Stimulated activated CD8-positive, alpha-beta memory T cell treated with anti-CD3 and anti-CD28 coated beads, Interleukin-4, amount 100 ng/mL, for 4 hours (primary cell): ENCODE data around the gene XPO4.
"Not testable (repeated sequence)": the region's sequence is repeated elsewhere in the genome, so short reads cannot be mapped to it uniquely, and the experiment has no call there.

Experiments
- DNase-seq, 2 donors: peaks; one replicate each; pipeline ENCODE4 v3.0.0-alpha.2; 2020; ENCODE audit warnings: low read depth in 2 of 2, low spot score in 1 of 2

XPO4 gene

DNA sequence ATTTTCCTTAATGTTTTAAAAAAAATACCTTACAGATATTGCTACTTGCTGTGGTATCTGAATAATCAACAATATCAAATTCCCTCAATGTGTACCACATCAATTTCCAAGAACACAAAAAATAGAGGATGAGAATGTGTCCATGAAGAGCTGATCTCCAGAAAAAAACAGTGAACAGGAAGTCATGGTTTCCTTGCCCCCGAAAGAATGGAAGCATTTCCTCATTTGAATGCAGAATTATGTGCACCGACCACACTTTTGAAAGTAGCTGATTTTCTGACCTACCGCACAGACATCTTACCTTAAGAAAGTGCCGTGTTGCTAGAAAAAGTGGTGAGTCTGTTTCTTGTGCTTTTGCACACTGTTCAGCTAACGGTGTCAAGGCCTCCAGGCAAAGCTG, 115.4 kb downstream of the XPO4 start:
- no peak for DNase-seq

DNA sequence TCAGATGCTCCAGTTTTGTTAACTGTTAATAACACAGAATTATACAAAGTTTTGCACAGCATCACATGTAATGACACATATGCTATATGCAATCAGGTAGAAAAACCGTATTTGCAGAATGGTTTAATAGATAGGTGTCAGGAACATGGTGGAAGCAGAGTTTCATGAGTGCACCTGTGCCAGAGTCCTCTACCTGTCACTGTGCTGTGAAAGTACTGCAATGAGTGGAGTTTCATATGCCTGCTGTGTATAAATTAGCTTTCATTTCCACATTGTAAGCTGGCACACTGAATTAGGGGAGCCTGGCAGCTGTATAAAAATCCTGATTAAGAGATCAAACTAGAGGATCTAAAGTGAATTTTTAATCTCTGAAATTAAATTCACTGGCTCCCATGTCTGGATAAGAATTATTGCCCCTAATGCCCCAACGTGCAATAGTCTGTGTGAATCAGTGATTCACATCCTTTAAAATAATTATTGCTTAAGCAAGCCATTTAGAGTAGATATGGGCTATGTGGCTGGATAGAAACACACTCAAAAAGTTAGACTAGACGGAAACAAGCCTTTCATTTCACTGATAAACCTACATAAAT, 120.3 kb downstream of the XPO4 start:
- no peak for DNase-seq

DNA sequence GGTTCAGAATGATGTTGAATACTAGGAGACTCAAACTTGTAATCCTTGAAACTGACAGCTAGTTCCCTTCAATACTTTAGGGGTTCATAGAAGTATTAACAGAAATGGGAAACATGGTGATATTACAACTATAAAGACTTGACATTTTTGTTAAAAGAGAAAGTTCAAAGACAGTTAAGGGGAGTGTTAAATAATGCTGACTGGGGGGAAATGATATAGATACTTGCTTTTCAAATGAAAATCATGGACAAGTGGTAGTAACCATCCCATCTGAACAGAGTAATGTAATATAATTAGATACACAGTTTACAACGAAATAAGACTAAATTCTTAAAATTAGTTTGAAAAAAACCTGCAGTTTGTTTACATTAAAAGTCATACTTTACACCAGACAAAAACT, 122.2 kb downstream of the XPO4 start:
- no peak for DNase-seq

DNA sequence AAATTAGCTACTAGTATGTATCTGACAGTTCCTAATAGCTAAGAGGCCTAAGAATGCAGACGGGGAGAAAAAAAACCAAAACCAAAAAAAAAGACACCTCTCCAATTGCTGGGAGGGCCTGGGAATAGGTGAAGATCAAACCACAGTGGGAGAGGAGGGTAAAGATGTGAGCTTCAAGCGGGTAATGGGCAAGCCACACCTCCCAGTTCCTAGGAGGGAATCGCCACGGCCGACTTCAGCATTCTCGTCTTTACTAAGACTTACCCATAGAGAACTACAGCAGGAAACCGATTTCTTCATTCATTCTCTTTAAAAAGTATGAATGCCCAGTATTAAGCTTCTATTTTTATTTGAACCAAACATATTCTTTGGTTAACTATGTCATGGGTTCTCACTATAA, 123.1 kb downstream of the XPO4 start:
- DNase-seq = no peak

DNA sequence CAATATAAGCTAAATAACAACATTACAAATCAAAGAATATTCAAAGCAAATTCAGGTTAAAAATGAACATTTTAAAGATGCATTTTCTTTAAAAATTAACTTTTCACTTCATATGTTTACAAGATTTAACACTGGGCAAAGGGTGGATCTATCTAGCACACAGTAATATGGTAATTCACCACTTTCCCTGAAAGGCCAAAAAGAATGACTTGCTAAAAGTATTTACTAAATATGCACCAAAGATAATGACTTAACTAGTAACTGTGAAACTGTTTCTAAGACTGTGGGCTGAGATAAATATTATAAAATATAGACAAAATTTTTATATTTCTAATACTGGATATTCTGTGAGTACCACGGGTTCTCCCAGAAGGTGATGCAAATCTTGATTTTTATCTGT, 124.2 kb downstream of the XPO4 start:
- no peak for DNase-seq

DNA sequence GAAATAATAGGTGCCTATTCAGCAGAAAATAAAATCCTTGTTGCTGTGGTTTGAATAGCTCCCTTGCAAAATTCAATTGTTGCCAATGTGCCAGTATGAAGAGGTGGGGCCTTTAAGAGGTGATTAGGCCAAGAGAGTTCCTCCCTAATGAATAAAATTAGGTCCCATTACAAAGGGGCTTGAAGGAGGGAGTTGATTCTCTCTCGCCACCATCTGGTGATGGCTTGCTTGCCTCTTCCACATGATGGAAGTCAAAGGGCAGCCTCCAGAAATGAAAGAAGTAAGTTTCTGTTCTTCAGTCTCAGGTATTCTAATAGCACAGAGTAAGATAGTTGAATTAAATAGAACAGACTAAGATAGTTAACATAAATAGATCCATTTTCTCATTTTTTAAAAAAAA, 125.8 kb downstream of the XPO4 start:
- no peak for DNase-seq

DNA sequence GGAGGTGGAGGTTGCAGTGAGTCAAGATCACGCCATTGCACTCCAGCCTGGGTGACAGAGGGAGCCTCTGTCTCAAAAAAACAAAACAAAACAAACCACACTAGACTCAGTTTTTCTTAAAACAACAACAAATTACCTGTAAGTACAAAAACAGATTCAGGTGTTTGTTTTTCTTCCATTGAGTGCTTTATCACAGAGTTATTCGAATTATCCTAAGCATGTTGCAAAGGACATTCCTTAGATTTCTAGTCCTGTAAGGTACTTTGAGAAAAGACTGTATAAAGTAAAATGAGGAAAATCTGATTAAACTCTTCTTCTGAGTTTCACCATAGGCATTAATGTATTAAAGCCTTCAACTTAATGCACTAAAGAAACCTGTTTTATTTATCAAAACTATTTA, 126.6 kb downstream of the XPO4 start:
- no peak for DNase-seq

DNA sequence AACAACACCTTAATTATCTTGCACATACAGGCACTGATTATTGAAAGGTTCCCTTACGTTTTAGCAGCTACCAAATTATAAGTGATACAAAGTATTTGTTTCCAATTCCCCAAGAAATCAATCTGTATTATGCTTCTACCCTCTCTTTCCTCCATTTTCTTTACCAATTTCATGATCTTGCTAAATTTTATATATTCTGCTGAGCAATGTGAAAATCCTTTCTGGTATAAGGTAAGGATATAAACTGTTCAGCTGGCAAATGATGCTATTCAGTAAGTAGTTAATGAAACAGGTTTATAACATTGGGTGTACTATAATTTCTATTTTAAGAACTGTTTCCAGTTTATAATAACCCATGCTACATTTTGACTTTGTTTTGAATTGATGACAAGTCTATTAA, 127.8 kb downstream of the XPO4 start:
- no peak for DNase-seq

DNA sequence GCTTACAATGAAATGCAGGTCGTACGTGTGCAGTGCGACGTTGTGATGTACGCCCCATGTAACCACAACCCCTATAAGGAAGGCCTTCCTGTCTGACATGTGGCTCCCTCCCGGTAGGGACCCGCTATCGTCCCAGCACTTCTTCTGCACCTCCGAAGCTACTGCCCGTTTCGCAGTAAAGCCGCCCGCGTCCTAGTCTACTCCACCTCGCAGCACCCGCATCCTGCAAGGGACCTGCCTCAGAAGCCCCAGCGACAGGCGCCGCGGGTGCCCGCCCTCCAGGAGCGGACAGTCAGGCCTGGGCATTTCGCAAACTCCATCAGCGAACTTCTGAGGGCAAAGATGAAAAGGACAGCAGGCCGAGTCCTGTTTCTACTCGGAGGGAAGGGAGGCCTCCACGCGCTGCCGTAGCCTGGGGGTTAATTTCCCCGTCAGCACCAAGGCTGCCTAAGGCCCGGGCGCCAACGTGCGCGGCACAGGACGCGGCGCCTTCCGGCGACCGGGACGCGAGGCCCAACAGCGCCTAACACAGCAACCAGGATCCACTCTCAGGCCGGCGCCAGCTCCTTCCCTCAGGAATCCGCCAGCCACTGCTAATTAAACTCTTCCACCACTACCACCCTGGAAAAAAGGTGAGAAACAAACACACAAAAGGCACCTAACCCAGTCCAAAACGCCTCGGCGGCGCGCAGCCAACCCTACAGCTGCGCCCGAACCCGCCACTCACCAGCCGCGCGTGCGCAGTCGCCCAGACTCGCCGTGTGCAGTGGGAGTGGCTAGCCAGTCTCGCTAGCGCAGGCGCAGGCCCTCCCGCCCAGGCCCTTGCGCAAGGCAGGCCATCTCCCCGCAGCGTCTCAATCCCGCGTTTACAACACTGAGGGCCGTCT, 129.1 kb downstream of the XPO4 start, which contains the start of gene EEF1AKMT1:
TSS of gene EEF1AKMT1 (minus strand) at position 768 of the 887 bp plus-strand sequence. CDS start 16,363 bp downstream, outside the sequence.
- peak; percentile 86 to 91 for DNase-seq

DNA sequence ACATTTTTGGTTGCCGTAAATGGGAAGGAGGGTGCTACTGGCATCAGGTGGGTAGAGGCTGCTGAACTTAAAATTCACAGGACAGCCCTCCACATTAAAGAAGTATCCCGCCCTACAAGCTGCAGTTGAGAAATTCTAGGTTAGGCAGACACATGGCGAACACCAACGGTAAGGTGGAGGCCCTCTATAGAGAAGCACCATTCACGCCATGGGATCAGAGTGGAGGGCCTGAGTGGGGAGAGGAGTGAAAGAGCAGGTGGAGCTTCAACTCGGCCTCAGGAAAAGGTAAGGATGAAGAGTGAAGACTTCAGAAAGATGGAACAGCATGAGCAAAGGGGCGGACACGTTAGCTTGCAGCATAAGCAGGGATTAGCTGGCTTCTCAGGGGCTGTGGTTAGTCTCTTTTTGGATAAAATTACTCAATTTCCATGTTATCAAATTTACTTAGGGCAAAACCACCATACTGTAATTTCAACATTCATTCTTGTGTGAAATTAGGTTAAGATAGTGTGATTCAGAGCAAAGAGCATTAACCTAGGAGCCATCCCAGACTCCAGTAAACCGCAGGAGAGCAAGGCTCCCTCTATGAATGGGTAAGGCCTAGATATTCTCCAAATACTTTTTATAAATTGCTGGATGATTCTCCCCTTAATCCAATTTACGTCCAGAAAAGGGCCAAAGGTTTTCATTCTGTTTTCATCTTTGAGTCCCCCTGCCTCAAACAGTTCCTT, 130.0 kb downstream of the XPO4 start:
- DNase-seq = no peak

DNA sequence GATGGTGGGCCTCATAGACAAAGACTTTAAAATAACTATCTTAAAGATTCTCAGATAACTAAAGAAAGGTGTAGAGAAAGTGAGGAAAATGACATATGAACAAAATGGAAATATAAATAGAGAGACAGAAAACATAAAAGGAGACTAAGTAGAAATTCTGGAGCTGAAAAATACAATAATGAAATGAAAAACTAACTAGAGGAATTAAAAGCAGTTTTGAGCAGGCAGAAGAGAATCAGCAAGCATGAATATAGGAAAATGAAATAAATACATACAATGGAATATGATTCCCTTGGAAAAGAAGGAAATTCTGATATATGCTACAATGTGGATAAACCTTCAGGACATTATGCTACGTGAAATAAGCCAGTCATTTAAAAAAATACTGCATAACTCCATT, 132.7 kb downstream of the XPO4 start:
- no peak for DNase-seq

DNA sequence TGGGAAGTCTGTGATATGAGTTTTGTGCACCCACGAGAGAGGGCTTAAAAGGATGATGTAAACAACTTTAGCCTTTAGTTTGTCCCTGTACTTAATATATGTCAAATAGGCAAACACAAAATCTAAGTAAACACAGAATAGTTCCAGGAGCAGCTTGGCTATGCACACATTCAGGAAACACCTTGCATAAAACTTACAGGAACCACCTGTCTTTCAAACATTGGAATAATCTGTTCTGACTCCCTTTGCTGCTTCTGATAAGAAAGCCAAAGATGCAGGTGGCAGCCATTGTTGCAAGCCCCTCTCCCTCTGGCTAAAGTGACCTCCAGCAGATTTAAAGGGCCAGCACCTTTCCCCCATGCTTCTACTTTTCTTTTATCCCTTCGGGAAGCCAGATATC, 133.5 kb downstream of the XPO4 start:
- DNase-seq = no peak

DNA sequence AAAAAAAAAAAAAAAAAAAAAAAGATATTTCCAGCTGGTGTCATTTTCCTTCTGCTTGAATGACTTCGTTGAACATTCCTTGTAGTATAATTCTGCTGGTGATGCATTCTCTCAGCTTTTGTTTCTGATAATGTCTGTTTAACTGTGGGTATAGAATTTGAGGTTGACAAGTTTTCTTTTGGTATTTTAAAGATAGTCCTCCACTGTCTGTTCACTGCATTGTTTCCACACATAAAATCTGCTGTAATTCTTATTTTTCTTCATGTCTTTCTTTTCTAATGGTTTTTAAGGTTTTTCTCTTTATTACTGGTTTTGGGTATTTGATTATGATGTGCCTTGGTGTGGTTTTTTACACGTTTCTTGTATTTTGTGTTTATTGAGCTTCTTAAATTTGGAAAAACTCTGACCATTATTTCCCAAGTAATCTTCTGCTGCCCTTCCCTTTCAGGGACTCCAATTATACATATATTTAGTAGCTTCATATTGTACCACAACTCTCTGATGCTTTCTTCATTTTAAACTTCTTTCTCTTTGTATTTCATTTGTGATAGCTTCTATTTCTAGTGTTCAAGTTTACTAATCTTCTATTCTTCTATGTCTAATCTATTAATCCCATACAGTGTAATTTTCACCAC, 135.1 kb downstream of the XPO4 start:
- DNase-seq = no peak

DNA sequence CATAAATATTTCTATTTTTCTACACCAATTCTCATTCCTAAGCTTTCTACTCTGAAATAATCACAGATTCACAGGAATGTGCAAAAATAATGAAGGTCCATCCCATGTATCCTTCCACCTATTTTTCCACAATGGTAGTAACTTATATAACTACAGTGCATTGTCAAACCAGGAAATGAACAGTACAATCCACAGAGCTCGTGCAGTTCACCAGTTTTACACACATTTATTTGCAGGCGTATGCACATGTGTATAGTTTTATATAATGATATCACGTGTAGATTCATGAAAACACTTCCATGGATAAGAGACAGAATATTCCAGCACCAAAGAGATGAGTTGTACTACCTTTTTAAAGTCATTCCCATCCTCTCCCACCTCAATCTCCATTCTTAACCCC, 141.7 kb downstream of the XPO4 start:
- DNase-seq = no peak

DNA sequence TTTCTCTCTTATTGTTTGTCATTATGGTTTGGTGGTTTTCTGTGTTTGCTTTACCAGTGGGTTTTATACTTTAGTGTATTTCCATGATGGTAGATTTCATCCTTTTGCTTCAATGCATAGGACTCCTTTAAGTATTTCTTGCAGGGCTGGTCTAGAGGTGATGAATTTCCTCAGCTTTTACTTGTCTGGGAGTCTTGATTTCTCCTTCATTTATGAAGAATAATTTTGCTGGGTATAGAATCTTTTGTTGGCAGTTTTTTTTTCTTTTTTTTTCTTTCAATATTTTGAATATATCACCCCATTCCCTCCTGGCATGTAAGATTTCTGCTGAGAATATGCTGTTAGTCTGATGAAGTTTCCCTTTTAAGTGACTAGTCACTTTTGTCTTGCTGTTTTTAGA, 148.5 kb downstream of the XPO4 start:
- DNase-seq = no peak

DNA sequence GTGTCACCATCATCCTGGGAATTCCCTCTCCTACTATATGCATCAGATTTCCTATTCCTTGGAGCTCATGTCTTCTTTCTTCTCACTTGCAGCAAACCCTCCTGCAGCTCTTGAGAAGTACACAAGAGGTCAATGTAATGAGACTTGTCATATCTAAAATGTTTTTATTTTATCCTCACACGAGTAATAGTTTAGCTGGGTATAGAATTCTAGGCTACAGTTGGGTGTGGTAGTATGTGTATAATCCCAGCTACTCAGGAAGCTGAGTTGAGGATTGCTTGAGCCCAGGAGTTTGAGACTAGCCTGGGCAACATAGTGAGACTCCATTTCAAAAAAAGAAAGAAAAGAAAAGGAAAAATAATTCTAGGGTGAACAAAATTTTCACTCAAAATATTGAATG, 153.2 kb downstream of the XPO4 start:
- DNase-seq = no peak

DNA sequence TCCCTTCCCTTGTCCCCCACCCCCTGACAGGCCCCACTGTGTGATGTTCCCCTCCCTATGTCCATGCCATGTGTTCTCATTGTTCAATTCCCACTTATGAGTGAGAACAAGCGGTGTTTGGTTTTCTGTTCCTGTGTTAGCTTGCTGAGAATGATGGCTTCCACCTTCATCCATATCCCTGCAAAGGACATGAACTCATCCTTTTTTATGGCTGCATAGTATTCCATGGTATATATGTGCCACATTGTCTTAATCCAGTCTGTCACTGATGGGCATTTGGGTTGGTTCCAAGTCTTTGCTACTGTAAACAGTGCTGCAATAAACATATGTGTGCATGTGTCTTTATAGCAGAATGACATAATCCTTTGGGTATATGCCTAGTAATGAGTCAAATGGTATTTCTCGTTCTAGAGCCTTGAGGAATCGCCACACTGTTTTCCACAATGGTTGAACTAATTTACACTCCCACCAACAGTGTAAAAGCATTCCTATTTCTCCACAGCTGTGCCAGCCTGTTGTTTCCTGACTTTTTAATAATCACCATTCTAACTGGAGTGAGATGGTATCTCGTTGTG, 158.6 kb downstream of the XPO4 start:
- not testable (repeated sequence) for DNase-seq

DNA sequence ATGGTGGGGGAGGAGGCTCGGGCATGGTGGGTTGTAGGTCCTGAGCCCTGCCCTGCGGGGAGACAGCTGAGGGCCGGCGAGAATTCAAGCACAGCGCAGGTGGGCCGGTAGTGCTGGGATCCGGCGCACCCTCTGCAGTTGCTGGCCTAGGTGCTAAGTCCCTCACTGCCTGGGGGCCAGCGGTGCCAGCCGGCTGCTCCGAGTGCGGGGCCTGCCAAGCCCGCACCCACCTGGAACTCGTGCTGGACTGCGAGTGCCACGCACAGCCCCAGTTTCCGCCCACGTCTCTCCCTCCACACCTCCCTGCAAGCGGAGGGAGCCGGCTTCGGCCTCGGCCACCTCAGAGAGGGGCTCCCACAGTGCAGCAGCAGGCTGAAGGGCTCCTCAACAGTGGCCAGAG, 162.5 kb downstream of the XPO4 start:
- no peak for DNase-seq

DNA sequence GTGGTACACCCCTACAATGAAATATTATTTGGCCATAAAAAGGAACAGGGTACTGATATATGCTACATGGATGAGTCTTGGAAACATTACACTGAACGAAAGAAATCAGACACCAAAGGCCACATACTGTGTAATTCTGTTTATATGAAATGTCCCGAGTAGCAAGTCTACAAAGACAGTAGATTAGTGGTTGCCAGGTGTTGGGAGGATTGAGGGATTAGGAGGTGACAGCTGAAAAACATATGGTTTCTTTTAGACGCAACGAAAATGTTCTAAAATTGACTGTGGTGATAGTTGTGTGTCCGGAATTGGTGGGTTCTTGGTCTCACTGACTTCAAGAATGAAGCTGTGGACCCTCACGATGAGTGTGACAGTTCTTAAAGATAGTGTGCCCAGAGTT, 163.9 kb downstream of the XPO4 start:
- DNase-seq = no peak

DNA sequence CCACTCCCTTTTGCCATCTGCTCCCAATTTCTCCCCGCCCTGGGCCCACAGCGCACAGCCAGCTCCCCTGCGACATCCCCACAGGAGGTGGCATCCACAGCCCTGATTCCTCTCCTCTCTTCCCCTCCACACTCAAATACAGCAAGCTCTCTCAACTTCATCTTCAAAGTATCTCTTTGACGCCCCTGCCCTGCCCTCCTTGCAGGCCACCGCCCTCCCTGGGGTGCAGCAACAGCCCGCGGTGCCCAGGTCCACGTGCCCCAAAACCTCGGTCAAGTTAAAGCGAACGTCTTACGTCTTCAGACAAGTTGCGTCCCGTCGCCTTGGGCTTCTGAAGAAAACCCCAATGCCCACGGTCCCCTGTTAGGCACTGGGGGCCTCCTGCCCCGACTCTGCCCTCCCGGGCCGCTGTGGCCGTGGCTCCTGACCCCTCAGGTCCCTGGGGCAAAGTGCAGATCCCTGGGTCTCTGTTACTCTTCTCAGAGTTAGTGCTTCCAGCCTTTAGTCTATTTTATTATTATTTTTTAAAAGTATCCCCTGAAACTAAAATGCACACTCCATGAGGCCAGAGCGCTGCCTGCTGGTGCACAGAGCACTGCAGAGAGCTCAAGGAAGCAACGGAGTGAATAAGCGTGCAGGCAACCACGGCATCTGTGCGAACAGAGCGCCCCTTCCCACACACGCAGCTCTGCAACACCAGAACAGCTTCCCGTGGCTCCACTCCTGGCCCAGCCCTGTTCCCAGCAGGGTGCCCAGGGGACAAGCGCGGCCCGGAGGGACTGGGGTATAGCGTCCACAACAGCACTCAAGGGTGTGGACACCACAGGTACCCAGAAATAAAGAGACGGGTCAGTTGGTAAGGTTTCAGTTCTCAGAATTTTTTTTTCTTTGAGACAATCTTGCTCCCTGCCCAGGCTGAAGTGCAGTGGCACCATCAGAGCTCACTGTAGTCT, 172.6 kb downstream of the XPO4 start:
- DNase-seq = no peak
